ENCODE results near the gene LUC7L.

Gene LUC7L

GRCh38 chr16:228852-229730, at the start of gene LUC7L:
LUC7L (minus strand) TSS chr16:229449; CDS start chr16:229339, 110 bp downstream.
- H3K27ac ChIP-seq (ENCODE audit: low read length), result peak within 1 kb of the TSS; percentile 97

GRCh38 chr16:278863-279366, 49.7 kb upstream of the LUC7L start:
- Histone ChIP-seq H3K4me1 (ENCODE audit: insufficient read depth, low read length) (peaks cover 3% of the 10 kb centered on the region; the same call in 1 of the 2 replicates), H2AFZ (ENCODE audit: low read depth, low read length) (no peak overlapping the region), H3K36me3 (ENCODE audit: insufficient read depth, low read length) (no peaks in the 10 kb centered on the region), H3K9me3 (ENCODE audit: insufficient read depth, low read length, severe bottlenecking) (no peaks in the 10 kb centered on the region), H3K9ac (ENCODE audit: low read depth, low read length) (no peak overlapping the region), H3K27me3 (ENCODE audit: insufficient read depth, low read length, poor library complexity) (no peaks in the 10 kb centered on the region), H4K20me1 (ENCODE audit: insufficient read depth, low read length) (peaks cover 4% of the 10 kb centered on the region; the same call in 1 of the 2 replicates), H3K4me3 (ENCODE audit: low read depth in 1 of 2, low read length in 2 of 2) (no peak overlapping the region), H3K79me2 (ENCODE audit: insufficient read depth, low read length) (no peaks in the 10 kb centered on the region), H3K4me2 (ENCODE audit: insufficient read depth, low read length) (no peak overlapping the region), H3K27ac (ENCODE audit: low read length) (no peak overlapping the region)
- no peak for TF ChIP-seq EZH2 (IDR thresholded peaks at IDR 0.05; ENCODE audit: borderline replicate concordance, low read depth, low read length, severe bottlenecking)
- TF ChIP-seq CTCF (IDR thresholded peaks at IDR 0.05; ENCODE audit: borderline replicate concordance, extremely low read depth, low read length, poor library complexity, severe bottlenecking), result no peak
- peak; percentile 63 for DNase-seq
- ATAC-seq (ENCODE audit: insufficient read depth, low read depth), result peak; percentile 92

More at GRCh38 chr16:228852-229730, at the start of gene LUC7L:
- H3K36me3 ChIP-seq (ENCODE audit: insufficient read depth, low read length), result peaks cover 40% of the 10 kb centered on the region
- H3K9me3 ChIP-seq (ENCODE audit: insufficient read depth, low read length, severe bottlenecking), result no peaks in the 10 kb centered on the region
- ATAC-seq (ENCODE audit: insufficient read depth, low read depth), result peak; percentile 94
- H3K4me2 ChIP-seq (ENCODE audit: insufficient read depth, low read length), result peak within 1 kb of the TSS; percentile 67
- TF ChIP-seq EZH2 (IDR thresholded peaks at IDR 0.05; ENCODE audit: borderline replicate concordance, low read depth, low read length, severe bottlenecking), result no peak
- no peak for TF ChIP-seq CTCF (IDR thresholded peaks at IDR 0.05; ENCODE audit: borderline replicate concordance, extremely low read depth, low read length, poor library complexity, severe bottlenecking)
- peak within 1 kb of the TSS; percentile 80 for H3K9ac ChIP-seq (ENCODE audit: low read depth, low read length)
- DNase-seq, result peak; percentile 91
- no peaks in the 10 kb centered on the region for H3K27me3 ChIP-seq (ENCODE audit: insufficient read depth, low read length, poor library complexity)
- peak within 1 kb of the TSS; percentile 62 to 80 for H3K4me3 ChIP-seq (ENCODE audit: low read depth in 1 of 2, low read length in 2 of 2)
- peak within 1 kb of the TSS; percentile 98 for H2AFZ ChIP-seq (ENCODE audit: low read depth, low read length)
- H4K20me1 ChIP-seq (ENCODE audit: insufficient read depth, low read length), result peaks cover 36% of the 10 kb centered on the region
- peaks cover 50% of the 10 kb centered on the region for H3K79me2 ChIP-seq (ENCODE audit: insufficient read depth, low read length)
- H3K4me1 ChIP-seq (ENCODE audit: insufficient read depth, low read length), result peaks cover 39% of the 10 kb centered on the region

- H3K4me3 ChIP-seq (ENCODE audit: low read depth in 1 of 2, low read length in 2 of 2), result no peak overlapping the region
- H3K4me2 ChIP-seq (ENCODE audit: insufficient read depth, low read length), result no peak overlapping the region
- no peaks in the 10 kb centered on the region for H3K36me3 ChIP-seq (ENCODE audit: insufficient read depth, low read length)
- no peak overlapping the region for H2AFZ ChIP-seq (ENCODE audit: low read depth, low read length)
- no peaks in the 10 kb centered on the region for H3K9me3 ChIP-seq (ENCODE audit: insufficient read depth, low read length, severe bottlenecking)
- H3K79me2 ChIP-seq (ENCODE audit: insufficient read depth, low read length), result no peaks in the 10 kb centered on the region
- ATAC-seq (ENCODE audit: insufficient read depth, low read depth) (no peak), DNase-seq (no peak)
- no peaks in the 10 kb centered on the region for H3K27me3 ChIP-seq (ENCODE audit: insufficient read depth, low read length, poor library complexity)
- TF ChIP-seq EZH2 (IDR thresholded peaks at IDR 0.05; ENCODE audit: borderline replicate concordance, low read depth, low read length, severe bottlenecking), result no peak
- no peak for TF ChIP-seq CTCF (IDR thresholded peaks at IDR 0.05; ENCODE audit: borderline replicate concordance, extremely low read depth, low read length, poor library complexity, severe bottlenecking)
- H3K27ac ChIP-seq (ENCODE audit: low read length), result no peak overlapping the region
- peaks cover 3% of the 10 kb centered on the region; the same call in 1 of the 2 replicates for H3K4me1 ChIP-seq (ENCODE audit: insufficient read depth, low read length)
- no peak overlapping the region for H3K9ac ChIP-seq (ENCODE audit: low read depth, low read length)
- peaks cover 4% of the 10 kb centered on the region; the same call in 1 of the 2 replicates for H4K20me1 ChIP-seq (ENCODE audit: insufficient read depth, low read length)
These were observed 47.3 kb upstream of the LUC7L start for GRCh38 chr16:276426-277077.

All from DND-41 (cell line).